NCI-H2227 treated with DMSO at 0.1 percent for 48 hours (cell line): ENCODE results near the gene C2orf68.
"Not testable (repeated sequence)": the region's sequence is repeated elsewhere in the genome, so short reads cannot be mapped to it uniquely, and the experiment has no call there.

Experiments used
- DNase-seq: peaks from one replicate; lab custom pipeline; 2025; lab: John Stamatoyannopoulos, UW

The C2orf68 gene

DNA sequence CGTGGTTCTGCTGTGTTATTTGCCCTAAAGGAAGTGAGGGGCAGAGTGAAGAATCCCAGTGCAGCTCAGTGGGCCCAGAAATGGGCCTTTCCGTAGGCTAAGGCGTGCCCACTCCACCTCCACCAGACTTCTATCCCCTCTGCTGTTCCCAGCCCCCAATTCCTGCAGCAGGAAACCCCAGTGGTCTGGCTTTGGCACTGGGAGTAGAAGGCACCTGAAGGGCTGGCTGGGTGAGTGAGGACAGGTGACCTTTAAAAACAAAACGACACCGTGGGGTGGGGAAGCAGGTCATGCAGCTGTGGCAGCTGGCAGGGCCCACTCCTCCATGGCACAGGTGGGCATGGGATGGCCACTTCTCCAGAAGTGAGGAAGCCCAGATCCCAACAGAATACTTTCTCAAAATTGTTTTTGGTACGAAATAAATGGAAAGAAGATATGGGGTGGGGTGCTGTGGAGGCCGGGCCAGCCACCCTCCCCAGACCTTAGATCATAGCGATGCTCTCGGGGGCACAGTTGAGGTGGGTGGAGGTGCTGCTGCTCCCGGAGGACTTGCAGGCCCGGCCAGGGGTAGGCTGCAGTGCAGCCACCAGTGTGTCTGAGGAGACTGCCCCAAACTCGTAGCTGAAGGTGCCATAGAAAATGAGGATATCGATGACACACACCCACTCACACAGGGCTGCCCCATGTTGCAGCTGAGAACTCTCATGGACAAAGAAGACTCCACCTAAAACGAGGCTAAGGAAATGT lies 13.1 kb downstream of the C2orf68 start:
- DNase-seq: no peak

DNA sequence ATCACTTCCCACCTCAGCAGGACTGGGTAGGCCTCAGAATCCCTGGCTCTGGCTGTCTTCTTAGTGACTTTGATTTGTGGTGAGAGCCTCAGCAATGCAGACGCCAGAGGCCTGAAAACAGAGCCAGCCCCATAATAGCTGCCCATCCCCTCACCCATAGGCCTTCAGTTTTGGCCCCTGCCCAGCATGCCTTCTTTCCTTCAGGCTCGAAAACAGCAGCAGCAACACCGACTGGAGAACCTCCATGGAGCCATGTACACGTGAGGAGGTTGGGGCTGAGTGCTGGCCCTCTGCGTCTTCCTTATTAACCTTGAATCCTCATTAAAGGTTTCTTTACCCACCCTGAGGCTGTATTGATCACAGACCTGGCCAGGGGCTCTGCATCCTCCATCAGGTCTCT lies 14.6 kb downstream of the C2orf68 start:
- DNase-seq: no peak

DNA sequence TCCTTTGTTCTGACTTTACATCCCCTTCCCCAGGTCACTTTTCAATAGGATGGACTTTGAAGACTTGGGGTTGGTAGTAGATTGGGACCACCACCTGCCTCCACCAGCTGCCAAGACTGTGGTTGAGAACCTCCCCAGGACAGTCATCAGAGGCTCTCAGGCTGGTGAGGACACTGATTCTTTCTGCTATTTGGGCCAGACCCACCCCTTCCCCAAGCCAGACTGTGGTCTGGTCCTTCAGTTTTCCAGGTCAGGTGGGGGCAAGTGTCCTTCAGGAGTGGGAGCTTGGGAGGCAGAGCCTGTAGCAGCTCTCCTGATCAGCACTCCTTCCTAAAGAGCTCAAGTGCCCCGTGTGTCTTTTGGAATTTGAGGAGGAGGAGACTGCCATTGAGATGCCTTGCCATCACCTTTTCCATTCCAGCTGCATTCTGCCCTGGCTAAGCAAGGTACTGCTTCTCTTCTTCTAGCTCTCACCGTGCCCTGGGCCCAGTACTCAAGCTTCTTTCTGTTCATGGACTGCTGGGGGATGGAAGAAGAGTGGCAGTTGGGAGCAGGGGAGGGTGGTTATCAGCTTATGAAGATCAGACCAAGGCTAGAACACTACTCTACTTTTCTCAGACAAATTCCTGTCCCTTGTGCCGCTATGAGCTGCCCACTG lies 15.3 kb downstream of the C2orf68 start:
- DNase-seq: no peak

- no peak for DNase-seq
Measured at GRCh38 chr2:85596026-85596333, 15.9 kb downstream of the C2orf68 start.

DNA sequence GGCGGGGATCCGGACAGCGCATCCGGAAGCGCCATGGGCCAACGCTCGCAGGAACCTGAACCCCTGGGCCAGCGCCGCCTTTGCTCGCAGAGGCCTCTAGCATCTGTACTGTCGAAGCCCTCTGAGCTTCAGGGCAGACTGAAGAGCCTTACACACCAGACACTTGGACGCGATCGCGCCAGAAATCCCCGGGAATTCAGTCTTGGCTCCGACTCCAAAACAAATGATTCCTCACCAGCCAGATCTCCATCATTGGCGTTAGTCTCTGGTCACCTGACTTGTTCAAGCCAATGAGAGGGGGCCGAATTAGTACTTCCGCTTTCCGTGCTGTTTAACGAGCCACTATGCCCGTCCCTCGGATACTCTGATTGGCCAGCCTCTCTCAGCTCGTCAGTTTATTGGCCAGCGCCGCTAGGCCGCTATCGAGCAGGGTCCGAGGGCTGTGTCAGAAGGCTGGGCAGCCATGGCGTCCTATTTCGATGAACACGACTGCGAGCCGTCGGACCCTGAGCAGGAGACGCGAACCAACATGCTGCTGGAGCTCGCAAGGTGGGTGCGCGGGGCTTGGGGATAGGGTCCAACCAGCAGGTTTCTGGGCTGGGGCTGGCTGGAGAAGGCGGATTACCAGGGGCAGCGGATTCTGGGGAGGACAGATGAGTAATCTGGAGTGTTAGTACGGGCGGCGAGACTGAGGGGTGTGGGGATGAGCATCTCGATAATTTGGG lies 16.4 kb downstream of the C2orf68 start, which contains the start of gene RNF181:
Gene RNF181, plus strand, starts transcription at position 445 of the 725 bp plus-strand sequence. Its CDS starts 19 bp downstream, at position 464.
- peak; percentile 98 for DNase-seq

DNA sequence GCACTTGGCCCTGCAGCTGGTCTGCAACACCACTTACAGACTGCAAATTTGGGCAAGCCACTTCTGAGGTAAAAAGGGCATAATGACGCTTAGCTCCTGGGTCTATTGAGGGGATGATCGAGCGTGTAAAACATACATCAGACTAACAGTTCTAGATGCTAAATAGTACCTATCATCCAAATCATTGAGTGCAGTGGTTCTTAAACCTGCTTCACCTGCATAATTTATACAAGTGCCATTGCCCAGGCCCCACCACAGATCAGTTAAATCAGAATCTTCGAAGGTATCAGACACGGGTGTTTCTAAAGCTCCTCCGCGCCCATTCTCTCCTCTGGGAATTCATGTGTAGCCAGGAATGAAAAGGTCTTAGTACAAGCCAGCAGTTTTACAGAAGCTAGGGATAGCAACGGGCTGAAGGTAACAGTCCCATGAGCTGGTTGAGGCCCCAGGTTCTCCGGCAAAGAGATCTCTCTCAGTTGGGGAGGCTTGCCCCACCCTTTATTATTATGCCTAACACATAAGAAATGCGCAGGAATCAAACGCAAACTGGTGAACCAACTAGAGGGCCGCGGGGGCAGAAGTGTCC lies 17.1 kb downstream of the C2orf68 start:
- no peak for DNase-seq

GRCh38 chr2:85593023-85593422 lies 18.8 kb downstream of the C2orf68 start:
- no peak for DNase-seq

GRCh38 chr2:85592299-85592698 lies 19.6 kb downstream of the C2orf68 start:
- DNase-seq: not testable (repeated sequence)

DNA sequence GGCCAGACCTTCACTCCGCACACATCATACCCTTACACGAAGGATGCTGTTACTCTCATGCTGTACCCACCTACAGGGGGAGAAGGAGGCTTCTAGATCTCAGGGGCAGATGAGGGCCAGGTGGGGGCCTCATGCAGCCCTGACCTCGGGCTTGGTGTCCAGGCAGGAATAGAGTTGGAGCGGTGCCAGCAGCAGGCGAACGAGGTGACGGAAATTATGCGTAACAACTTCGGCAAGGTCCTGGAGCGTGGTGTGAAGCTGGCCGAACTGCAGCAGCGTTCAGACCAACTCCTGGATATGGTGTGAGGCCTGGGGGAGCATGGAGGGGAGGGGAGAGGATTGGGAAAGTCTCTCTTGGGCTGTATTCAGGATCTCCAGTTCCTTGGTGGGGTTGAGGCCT lies 20.3 kb downstream of the C2orf68 start:
- DNase-seq: no peak

- no peak for DNase-seq
Measured at GRCh38 chr2:85590950-85591349, 20.9 kb downstream of the C2orf68 start.

DNA sequence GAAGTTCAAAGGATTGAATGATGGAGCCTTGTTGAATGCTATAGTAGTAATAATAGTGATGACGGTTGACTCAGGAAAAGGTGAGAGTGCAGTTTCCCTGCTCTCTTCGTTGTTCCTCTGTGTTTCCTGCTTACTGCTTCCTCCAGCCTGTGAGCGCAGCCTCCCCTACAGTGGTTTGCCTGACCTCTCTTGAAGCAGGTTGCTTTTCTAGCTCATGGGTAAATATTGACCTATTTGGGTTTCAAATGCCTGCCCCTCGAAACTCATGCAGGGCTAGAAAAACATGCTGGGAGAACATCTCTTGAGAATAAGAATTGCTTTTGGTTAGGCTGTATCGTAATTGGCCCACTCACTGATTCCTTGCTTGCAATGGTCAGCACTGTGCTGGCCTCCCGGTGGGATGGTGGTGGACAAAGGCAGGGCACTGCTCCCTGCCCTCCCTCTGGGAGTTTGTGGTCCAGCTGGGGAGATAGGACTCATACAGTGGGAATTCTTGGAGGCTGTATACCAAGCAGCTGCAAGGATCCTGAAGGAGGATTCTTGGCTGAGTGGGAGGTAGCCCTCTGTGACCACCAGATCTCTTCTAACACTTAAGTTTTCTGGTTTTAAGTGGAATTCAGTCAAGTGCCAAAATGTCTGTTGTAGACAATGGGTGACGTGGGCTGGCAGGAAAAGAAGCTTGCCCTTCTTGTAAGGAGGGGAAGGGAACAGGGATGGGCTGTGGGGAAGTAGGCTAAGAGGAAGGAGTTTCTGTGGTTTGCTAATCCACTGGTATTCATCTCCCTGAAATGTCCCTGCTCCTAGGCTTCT lies 21.7 kb downstream of the C2orf68 start:
- no peak for DNase-seq

GRCh38 chr2:85589181-85589580 lies 22.7 kb downstream of the C2orf68 start:
- no peak for DNase-seq

DNA sequence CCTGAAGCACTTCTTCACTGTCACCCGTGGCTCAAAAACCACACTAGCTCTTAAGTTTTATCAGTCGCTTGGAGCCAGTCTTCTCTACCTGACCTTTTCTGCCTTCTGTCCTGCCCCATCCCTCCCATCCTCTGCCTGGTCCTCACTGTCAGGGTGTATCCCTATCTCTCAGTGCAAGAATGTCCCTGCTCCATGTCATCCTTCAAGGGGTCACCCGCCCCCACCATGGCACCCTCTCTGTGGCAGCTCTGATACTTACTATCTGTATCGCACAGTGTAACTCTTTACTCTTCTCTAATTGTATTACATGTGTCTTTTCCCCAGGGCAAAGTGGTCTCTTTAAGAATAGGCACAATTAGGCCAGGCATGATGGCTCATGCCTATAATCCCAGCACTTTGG lies 23.2 kb downstream of the C2orf68 start:
- no peak for DNase-seq

GRCh38 chr2:85588236-85588635 lies 23.6 kb downstream of the C2orf68 start:
- no peak for DNase-seq

GRCh38 chr2:85585781-85586105 lies 26.1 kb downstream of the C2orf68 start:
- no peak for DNase-seq

DNA sequence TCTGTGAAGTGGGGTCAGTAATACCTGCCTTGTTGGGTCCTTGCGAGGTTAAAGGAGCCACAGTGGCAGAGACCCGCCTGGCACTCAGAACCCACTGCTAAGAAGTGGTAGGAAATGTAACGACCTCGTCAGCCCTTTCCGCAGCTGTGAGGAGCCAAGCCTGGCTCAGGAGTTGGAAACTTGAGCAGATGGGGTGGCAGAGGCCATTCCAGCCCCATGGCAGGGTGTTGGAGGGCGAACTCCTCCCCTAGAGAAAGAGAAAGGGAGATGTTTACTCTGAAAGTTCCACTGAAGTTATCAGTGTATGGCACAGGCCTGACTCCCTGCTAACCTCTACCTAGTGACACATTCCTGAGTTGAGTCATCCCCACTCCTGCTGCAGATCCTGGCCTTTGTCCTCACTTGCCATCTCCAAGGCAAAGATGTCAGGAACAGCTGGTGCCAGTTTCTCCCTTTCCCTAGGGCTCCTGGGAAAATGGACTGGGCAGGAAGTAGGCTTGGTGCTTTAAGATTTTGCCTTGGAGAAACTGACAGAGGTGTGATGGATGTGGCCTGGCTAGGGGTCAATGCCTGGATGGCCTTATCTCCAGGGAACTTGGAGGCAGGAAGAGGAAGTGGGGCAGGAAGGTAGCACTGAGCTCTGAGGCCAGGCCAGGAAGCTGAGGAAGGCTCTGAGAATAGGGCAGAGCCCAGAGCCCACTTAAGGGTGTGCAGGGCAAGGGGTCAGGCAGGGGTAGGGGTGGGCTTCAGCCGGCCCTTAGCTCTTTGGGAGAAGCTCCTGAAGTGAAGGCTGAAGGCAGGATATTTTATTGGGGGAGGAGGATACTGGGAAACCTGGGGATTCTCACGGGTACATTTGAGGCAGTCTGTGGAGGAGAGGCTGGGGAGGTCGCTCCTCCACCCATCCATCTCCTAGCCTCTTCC lies 26.7 kb downstream of the C2orf68 start:
- DNase-seq: no peak

DNA sequence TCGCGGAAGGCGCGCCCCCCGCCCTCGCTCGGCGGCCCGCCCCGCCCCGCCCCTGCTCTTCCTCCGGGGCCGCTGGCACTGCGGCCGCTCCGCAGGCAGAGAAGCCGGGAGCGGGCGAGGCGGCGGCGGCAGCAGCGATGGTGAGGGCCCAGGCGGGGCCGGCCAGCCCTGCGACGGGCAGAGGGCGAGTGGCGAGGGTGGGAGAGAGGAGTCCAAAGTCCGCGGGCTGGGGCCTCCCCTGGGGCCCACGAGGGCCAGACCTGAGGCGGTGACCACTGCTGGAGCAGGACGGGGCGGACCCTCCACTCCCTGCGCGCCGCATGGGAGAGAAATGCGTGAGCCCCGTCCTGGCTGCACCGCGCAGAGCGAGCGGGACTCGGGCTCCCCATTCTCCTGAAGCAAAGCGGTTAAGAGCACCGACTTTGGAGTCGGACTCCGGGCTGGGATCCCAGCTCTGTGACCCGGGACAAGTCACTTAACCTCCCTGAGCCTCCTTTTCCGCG lies 27.5 kb downstream of the C2orf68 start, which contains the start of gene VAMP5:
Gene VAMP5, plus strand, starts transcription at position 78 of the 503 bp plus-strand sequence. Its CDS starts 60 bp downstream, at position 138.
- no peak for DNase-seq

DNA sequence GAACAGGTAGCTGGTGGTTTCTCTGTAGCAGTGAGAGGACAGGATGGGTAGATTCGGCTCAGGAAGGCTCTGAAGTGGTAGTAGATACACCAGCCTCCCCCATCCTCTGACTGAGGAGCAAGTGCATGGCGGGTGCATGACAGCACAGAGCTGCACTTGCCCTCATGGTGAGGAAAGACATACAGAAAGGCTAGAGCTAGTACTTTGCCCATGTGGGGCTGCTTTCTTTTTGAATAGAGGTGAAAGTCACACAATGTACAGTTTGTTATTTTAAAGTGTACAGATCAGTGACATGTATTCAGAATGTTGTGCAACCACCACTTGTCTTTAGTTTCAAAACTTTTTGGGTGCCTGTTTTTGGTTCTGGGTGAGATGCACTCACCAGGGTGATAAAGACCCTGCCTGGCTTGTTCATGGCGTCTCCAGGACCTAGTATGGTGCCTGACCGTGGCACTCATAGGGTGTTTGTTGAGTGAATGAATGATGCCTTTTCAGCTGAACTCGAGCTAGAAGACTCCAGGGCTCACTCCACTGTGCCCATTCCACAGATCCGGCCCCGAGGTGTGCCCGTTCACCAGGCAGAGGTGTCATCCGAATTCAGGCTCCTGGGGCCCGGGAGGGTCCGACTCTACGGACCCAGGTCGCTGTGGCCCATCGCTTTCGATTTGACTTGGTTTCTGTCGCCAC lies 28.1 kb downstream of the C2orf68 start:
- DNase-seq: no peak

DNA sequence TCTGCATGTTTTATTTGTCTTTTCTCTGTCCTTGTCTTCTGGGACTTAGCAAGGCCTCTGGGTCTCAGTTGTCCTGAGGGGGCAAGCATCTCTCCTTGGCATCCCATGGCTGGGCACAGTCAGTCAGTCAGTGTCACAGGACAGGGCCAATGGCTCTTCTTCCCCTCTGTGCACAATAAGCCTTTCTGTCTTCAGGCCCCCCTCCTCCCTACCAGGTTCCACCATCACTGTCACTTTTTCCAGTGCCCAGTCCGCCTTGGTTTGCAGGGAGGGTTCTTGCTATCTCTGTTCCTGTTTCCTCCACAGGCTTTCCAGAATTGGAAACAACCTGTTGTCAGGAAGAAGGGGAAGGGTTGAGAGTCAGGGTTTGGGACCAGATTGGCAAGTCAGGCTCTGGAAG lies 29.4 kb downstream of the C2orf68 start:
- no peak for DNase-seq

DNA sequence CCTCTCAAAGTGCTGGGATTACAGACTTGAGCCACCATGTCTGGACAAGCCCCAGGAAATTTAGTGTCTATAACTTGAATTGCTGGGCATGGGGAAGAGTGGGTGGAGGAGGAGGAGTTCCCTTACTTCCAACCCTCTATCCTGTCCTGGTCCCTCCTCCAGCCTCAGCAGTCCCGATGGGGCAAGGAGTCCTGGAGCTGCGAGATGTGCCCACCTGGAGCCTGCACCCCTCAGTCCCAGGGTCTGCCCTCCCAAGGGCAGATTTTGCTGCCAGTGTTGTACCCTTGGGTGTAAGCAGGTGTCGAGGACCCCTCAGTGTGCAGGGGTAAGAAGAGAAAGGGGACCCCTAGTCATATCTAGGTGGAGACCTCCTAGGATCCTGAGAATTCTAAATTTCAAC lies 31.7 kb downstream of the C2orf68 start:
- DNase-seq: no peak
